ENCODE results near the gene ERCC5. TPM values are rescaled to one million over a fixed set of nuclear protein-coding genes. Genes with fewer than 3 reads are reported as not detected.
A peak's percentile ranks its signal among the peaks of the same experiment; 100 is the strongest.

The ERCC5 gene
- total and polyA plus RNA-seq, 9 of the 15 experiments (the other 6 are each of a cell fraction or from before 2014, with no cell fraction given), result 7.4 to 43.1 (median 33.9) TPM

- TF ChIP-seq PHB2 (IDR thresholded peaks at IDR 0.05; ENCODE audit: low read depth) (no peak), ZBTB1 (CRISPR knock-in tag; IDR thresholded peaks at IDR 0.05; ENCODE audit: borderline replicate concordance, low read depth) (no peak), ZBTB8A (IDR thresholded peaks at IDR 0.05; ENCODE audit: partially characterized antibody) (no peak), SMARCA4 (IDR thresholded peaks at IDR 0.05) (0 out of 2 replicates have a peak, but pooled peaks have one; percentile 12), SMARCC2 (IDR thresholded peaks at IDR 0.05; ENCODE audit: low read depth) (no peak), SMAD3 (CRISPR knock-in tag; conservative IDR thresholded peaks at IDR 0.05) (no peak), FIP1L1 (IDR thresholded peaks at IDR 0.05; ENCODE audit: low read depth, low read length, poor library complexity, severe bottlenecking) (no peak), ERF (CRISPR knock-in tag; IDR thresholded peaks at IDR 0.05) (no peak), HDAC6 (IDR thresholded peaks at IDR 0.05; ENCODE audit: low read depth, low read length) (no peak), ZNF263 (CRISPR knock-in tag; IDR thresholded peaks at IDR 0.05; ENCODE audit: borderline replicate concordance) (0 out of 2 replicates have a peak, but pooled peaks have one; percentile 8), CBX2 (IDR thresholded peaks at IDR 0.05; ENCODE audit: insufficient read depth, low read length, poor library complexity, severe bottlenecking) (no peak), EP400 (IDR thresholded peaks at IDR 0.05) (no peak), LEF1 (IDR thresholded peaks at IDR 0.05) (no peak), ZNF124 (CRISPR knock-in tag; IDR thresholded peaks at IDR 0.05) (no peak)
Measured at GRCh38 chr13:102799426-102800144, 46.2 kb upstream of the ERCC5 start (continued).

Measured in K562 (cell line).